Upper lobe of left lung (tissue), 6 donors: ENCODE measurements around the gene GFRA1. TPM values are rescaled to one million over a fixed set of nuclear protein-coding genes. Genes with fewer than 3 reads are reported as not detected.

ENCODE experiments used
- ATAC-seq, 2 donors: fragments of 200-7000 bp; cut with Tn5 transposase; one replicate each; pipeline ENCODE4 v1.9.1; 2022; ENCODE audit warnings: mild to moderate bottlenecking in 2 of 2, moderate library complexity in 2 of 2; ENCODE audit not compliant: low FRiP score in 2 of 2
- DNase-seq, 2 donors: peaks; one replicate each; pipeline ENCODE4 v3.0.0-alpha.2; 2019 to 2020
- H3K27ac ChIP-seq, 4 donors: fragments of 200-600 bp; sonication (generic); one replicate each; pipeline ENCODE4 v1.5.1; 2016 to 2019
- H3K27me3 ChIP-seq, 4 donors: fragments of 200-600 bp; sonication (generic); one replicate each; pipeline ENCODE4 v1.5.1; 2017 to 2019
- H3K36me3 ChIP-seq, 4 donors: fragments of 200-600 bp; sonication (generic); one replicate each; pipeline ENCODE4 v1.5.1; 2016 to 2019
- H3K4me1 ChIP-seq, 4 donors: fragments of 200-600 bp; sonication (generic); one replicate each; pipeline ENCODE4 v1.5.1; 2018 to 2019
- H3K4me3 ChIP-seq, 4 donors: fragments of 200-600 bp; sonication (generic); one replicate each; pipeline ENCODE4 v1.5.1; 2017 to 2019; ENCODE audit warnings: mild to moderate bottlenecking in 2 of 4, moderate library complexity in 1 of 4
- H3K9me3 ChIP-seq, 4 donors: fragments of 200-600 bp; sonication (generic); one replicate each; pipeline ENCODE4 v1.5.1; 2018 to 2019
- EP300 ChIP-seq, 4 donors: sonication (generic); formaldehyde crosslinking; IDR thresholded peaks; one replicate each; pipeline ENCODE4 v1.5.1; 2017; ENCODE audit warnings: antibody characterized with exemption in 4 of 4, control low read depth in 2 of 4
- POLR2A ChIP-seq, 4 donors: fragments of 450-650 bp; IDR thresholded peaks; one replicate each; pipeline ENCODE4 v1.5.1; 2016 to 2017; ENCODE audit warnings: antibody characterized with exemption in 4 of 4, mild to moderate bottlenecking in 2 of 4
- POLR2AphosphoS5 ChIP-seq, 2 donors: sonication (generic); formaldehyde crosslinking; IDR thresholded peaks; one replicate each; pipeline ENCODE4 v1.5.1; 2017; ENCODE audit warnings: antibody characterized with exemption in 2 of 2
- WGBS, 2 donors: methylation state at CpG; one replicate each; pipeline ENCODE4 v1.1.5; 2017 to 2018; 5-methylcytosine and 5-hydroxymethylcytosine counted together
- total RNA-seq, 6 donors: library from RNA; depleted of rRNA in 4 of 6; stranded (reverse); fragments of >200 nt in 4 of 6; gene quantifications; one replicate each; pipeline versions ENCODE4 v1.1.0 to v1.2.1, GENCODE V29; 2016 to 2021
- TF ChIP-seq, protein P1 (sequence below), 6 experiments: fragments of 450-650 bp in 4 of 6; fragments of 200-600 bp in 2 of 6; sonication (generic) in 2 of 6; IDR thresholded peaks; one replicate each; pipeline ENCODE4 v1.5.1; 2016 to 2019; ENCODE audit warnings: antibody characterized with exemption in 6 of 6
- donor health status: DM: no; HTN: no; CAD: no; lungs with moderate emphysema.
- donor health status: DM: no; HTN: yes; CAD: no; lungs with severe emphysema.

GFRA1 gene
- total RNA-seq, 6 donors from 2014 or later: under 0.01 to 9.2 (median 2.3) TPM

GRCh38 chr10:116311016-116311415 is 38.0 kb upstream of the GFRA1 start:
- no peak for ATAC-seq
- TF ChIP-seq POLR2AphosphoS5 (IDR thresholded peaks at IDR 0.05) (no peak), EP300 (IDR thresholded peaks at IDR 0.05) (no peak)
- TF ChIP-seq, protein P1, sequence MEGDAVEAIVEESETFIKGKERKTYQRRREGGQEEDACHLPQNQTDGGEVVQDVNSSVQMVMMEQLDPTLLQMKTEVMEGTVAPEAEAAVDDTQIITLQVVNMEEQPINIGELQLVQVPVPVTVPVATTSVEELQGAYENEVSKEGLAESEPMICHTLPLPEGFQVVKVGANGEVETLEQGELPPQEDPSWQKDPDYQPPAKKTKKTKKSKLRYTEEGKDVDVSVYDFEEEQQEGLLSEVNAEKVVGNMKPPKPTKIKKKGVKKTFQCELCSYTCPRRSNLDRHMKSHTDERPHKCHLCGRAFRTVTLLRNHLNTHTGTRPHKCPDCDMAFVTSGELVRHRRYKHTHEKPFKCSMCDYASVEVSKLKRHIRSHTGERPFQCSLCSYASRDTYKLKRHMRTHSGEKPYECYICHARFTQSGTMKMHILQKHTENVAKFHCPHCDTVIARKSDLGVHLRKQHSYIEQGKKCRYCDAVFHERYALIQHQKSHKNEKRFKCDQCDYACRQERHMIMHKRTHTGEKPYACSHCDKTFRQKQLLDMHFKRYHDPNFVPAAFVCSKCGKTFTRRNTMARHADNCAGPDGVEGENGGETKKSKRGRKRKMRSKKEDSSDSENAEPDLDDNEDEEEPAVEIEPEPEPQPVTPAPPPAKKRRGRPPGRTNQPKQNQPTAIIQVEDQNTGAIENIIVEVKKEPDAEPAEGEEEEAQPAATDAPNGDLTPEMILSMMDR (IDR thresholded peaks at IDR 0.05): no peak
- no peaks in the 10 kb centered on the region for H3K36me3 ChIP-seq
- H3K9me3 ChIP-seq: no peaks in the 10 kb centered on the region
- H3K27ac ChIP-seq: no peak overlapping the region
- no peak overlapping the region for H3K4me3 ChIP-seq
- WGBS, 2 donors: 88 to 93% methylated on average over 5 of the region's 5 CpGs
- H3K27me3 ChIP-seq: no peaks in the 10 kb centered on the region
- no peak for DNase-seq
- no peaks in the 10 kb centered on the region for H3K4me1 ChIP-seq

GRCh38 chr10:116307455-116307854 is 34.4 kb upstream of the GFRA1 start:
- no peak for TF ChIP-seq POLR2A (IDR thresholded peaks at IDR 0.05)
- no peak for TF ChIP-seq EP300 (IDR thresholded peaks at IDR 0.05)
- TF ChIP-seq, protein P1 (IDR thresholded peaks at IDR 0.05): no peak
- TF ChIP-seq POLR2AphosphoS5 (IDR thresholded peaks at IDR 0.05): no peak
- ATAC-seq (no peak), DNase-seq (no peak)
- Histone ChIP-seq H3K4me1 (no peaks in the 10 kb centered on the region), H3K27ac (no peak overlapping the region), H3K4me3 (no peak overlapping the region), H3K36me3 (no peaks in the 10 kb centered on the region), H3K9me3 (no peaks in the 10 kb centered on the region), H3K27me3 (no peaks in the 10 kb centered on the region)
- WGBS, 2 donors: 82 to 84% methylated on average over 4 of the region's 4 CpGs

- Histone ChIP-seq H3K4me3 (no peak overlapping the region), H3K9me3 (no peaks in the 10 kb centered on the region), H3K27ac (no peak overlapping the region), H3K4me1 (no peaks in the 10 kb centered on the region), H3K36me3 (no peaks in the 10 kb centered on the region), H3K27me3 (no peaks in the 10 kb centered on the region)
- 69 to 74% methylated on average over 2 of the region's 2 CpGs for WGBS, 2 donors
- TF ChIP-seq EP300 (IDR thresholded peaks at IDR 0.05): no peak
- ATAC-seq (no peak), DNase-seq (no peak)
Measured at GRCh38 chr10:116306847-116307246, 33.8 kb upstream of the GFRA1 start.

DNA sequence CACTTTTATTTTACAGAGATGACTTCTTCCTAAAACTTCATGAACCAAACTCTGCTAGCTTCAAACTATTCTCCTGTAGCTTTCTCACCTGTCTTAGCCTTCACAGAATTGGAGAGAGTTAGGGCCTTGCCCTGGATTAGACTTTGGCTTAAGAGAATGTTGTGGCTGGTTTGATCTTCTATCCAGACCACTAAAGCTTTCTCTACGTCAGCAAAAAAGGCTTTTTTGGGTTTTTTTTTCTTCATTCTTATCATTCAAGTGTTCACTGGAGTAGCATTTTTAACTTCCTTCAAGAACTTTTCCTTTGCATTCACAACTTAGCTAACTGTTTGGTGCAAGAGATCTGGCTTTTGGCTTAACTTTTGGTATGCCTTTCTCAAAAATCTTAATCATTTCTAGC is 31.9 kb upstream of the GFRA1 start:
- Histone ChIP-seq H3K9me3 (no peaks in the 10 kb centered on the region), H3K27ac (no peak overlapping the region), H3K4me1 (no peaks in the 10 kb centered on the region), H3K36me3 (no peaks in the 10 kb centered on the region), H3K27me3 (no peaks in the 10 kb centered on the region), H3K4me3 (no peak overlapping the region)
- TF ChIP-seq POLR2AphosphoS5 (IDR thresholded peaks at IDR 0.05) (no peak), POLR2A (IDR thresholded peaks at IDR 0.05) (no peak), EP300 (IDR thresholded peaks at IDR 0.05) (no peak)
- TF ChIP-seq, protein P1 (IDR thresholded peaks at IDR 0.05): no peak
- DNase-seq (no peak), ATAC-seq (no peak)
- 44 to 58% methylated on average over 1 of the region's 1 CpG for WGBS, 2 donors

GRCh38 chr10:116300542-116300941 is 27.5 kb upstream of the GFRA1 start:
- peak in 1 of 2 donors; percentile 65 for ATAC-seq
- no peaks in the 10 kb centered on the region for H3K27me3 ChIP-seq
- no peak for DNase-seq
- WGBS, 2 donors: 76 to 80% methylated on average over 1 of the region's 1 CpG
- H3K36me3 ChIP-seq: no peaks in the 10 kb centered on the region
- H3K27ac ChIP-seq: no peak overlapping the region
- H3K9me3 ChIP-seq: no peaks in the 10 kb centered on the region
- no peak overlapping the region for H3K4me3 ChIP-seq
- TF ChIP-seq EP300 (IDR thresholded peaks at IDR 0.05): no peak
- no peak for TF ChIP-seq POLR2A (IDR thresholded peaks at IDR 0.05)
- TF ChIP-seq POLR2AphosphoS5 (IDR thresholded peaks at IDR 0.05): no peak
- TF ChIP-seq, protein P1 (IDR thresholded peaks at IDR 0.05): no peak
- H3K4me1 ChIP-seq: no peaks in the 10 kb centered on the region
